Panc1 (cell line): ENCODE data around the gene JADE2. TPM values are rescaled to one million over a fixed set of nuclear protein-coding genes. Genes with fewer than 3 reads are reported as not detected.
A peak's percentile ranks its signal among the peaks of the same experiment; 100 is the strongest.

Source experiments
- ATAC-seq: fragments of 200-7000 bp; cut with Tn5 transposase; 2 replicates; pipeline ENCODE4 v1.9.1; 2020; ENCODE audit warnings: mild to moderate bottlenecking, moderate library complexity
- BruUV-seq: library from RNA; stranded (reverse); fragments of 400-500 nt; replicated peaks from 2 replicates; lab custom pipeline; 2021; lab: Mats Ljungman, UMichigan
- CTCF ChIA-PET: fragments of 300-600 bp; sonication (Branson Sonifier 250); formaldehyde crosslinking; loops from one replicate; lab custom pipeline; 2022; ENCODE audit warnings: antibody characterized with exemption; lab: Charles Lee
- POLR2A ChIA-PET: fragments of 300-600 bp; sonication (Branson Sonifier 250); formaldehyde crosslinking; loops from one replicate; lab custom pipeline; 2022; ENCODE audit warnings: antibody characterized with exemption; lab: Charles Lee
- DNase-seq: peaks from one replicate; pipeline ENCODE4 v3.0.0-alpha.2; 2010; ENCODE audit warnings: low read depth, low spot score
- H3K27ac ChIP-seq: 2 replicates; pipeline ENCODE4 v1.5.1; 2011; ENCODE audit warnings: mild to moderate bottlenecking, low read length, inconsistent platforms
- H3K27me3 ChIP-seq: fragments of 200-500 bp; sonication (Bioruptor generic); 2 replicates; pipeline ENCODE4 v1.6.0; 2014; ENCODE audit warnings: low read length, inconsistent platforms; ENCODE audit not compliant: control insufficient read depth, insufficient read depth
- H3K36me3 ChIP-seq: fragments of 200-500 bp; sonication (Bioruptor generic); 2 replicates; pipeline ENCODE4 v1.5.1; 2014; ENCODE audit warnings: inconsistent platforms, mild to moderate bottlenecking, low read length, moderate library complexity; ENCODE audit not compliant: control insufficient read depth, insufficient read depth
- H3K4me1 ChIP-seq: 2 replicates; pipeline ENCODE4 v1.5.1; 2011; ENCODE audit warnings: inconsistent platforms, mild to moderate bottlenecking, low read length, moderate library complexity; ENCODE audit not compliant: control insufficient read depth, insufficient read depth
- H3K4me3 ChIP-seq, 2 experiments: 2 replicates each; pipeline ENCODE4 v1.5.1; 2011 to 2012; ENCODE audit warnings: low read depth in 2 of 2, low read length in 2 of 2, mild to moderate bottlenecking in 2 of 2, inconsistent platforms in 1 of 2, moderate library complexity in 1 of 2
- H3K9me3 ChIP-seq: fragments of 200-500 bp; sonication (Bioruptor generic); 2 replicates; pipeline ENCODE4 v1.5.1; 2014; ENCODE audit warnings: low read depth, mild to moderate bottlenecking, inconsistent platforms, low read length, moderate library complexity; ENCODE audit not compliant: control insufficient read depth, insufficient read depth
- CTCF ChIP-seq: fragments of 450-650 bp; IDR thresholded peaks from 2 replicates; pipeline ENCODE4 v1.5.1; 2017; ENCODE audit warnings: mild to moderate bottlenecking
- POLR2AphosphoS5 ChIP-seq: IDR thresholded peaks from 2 replicates; pipeline ENCODE4 v1.6.1; 2012; ENCODE audit warnings: mild to moderate bottlenecking, low read depth, low read length, moderate library complexity
- SIN3A ChIP-seq: IDR thresholded peaks from 2 replicates; pipeline ENCODE4 v1.6.1; 2012; ENCODE audit warnings: low read depth, mild to moderate bottlenecking, low read length, moderate library complexity, borderline replicate concordance; ENCODE audit not compliant: insufficient read depth
- TCF7L2 ChIP-seq: IDR thresholded peaks from 2 replicates; pipeline ENCODE4 v1.6.1; 2011; ENCODE audit warnings: mild to moderate bottlenecking, low read depth, low read length, inconsistent platforms
- in situ Hi-C: cut with HindIII; loops from 2 replicates; pipeline ENCODE4 v1.10.0; 2016; ENCODE audit warnings: low sequenced_read_pairs, low pct_unique_long_range_greater_than_20kb
- intact Hi-C: fragments of 100-400 bp; cut with micrococcal nuclease; formaldehyde crosslinking; loops from one replicate; pipeline ENCODE4 v1.10.0; 2022; ENCODE audit not compliant: unreplicated experiment
- total RNA-seq: library from RNA; stranded (reverse); gene quantifications from one replicate; pipeline ENCODE4 v1.2.1, GENCODE V29; 2021; ENCODE audit not compliant: unreplicated experiment
- TF ChIP-seq, protein P1 (sequence below), 2 experiments: IDR thresholded peaks; 2 replicates each; pipeline ENCODE4 v1.6.1; 2011 to 2012; ENCODE audit warnings: low read depth in 2 of 2, control low read depth in 1 of 2, low read length in 1 of 2, mild to moderate bottlenecking in 1 of 2, moderate library complexity in 1 of 2; ENCODE audit not compliant: insufficient read depth in 1 of 2

The JADE2 gene
- total RNA-seq, 1 experiment from 2014 or later = 80.0 TPM

GRCh38 chr5:134577022-134577795 is 51.7 kb downstream of the JADE2 start:
- peak overlapping the region; percentile 54 for H3K27ac ChIP-seq
- ChIA-PET POLR2A (interaction anchor here (0.5 kb wide), 1 partner anchor 110 kb away, joined by 3 read pairs; no protein-coding TSS in a partner anchor), CTCF (interaction anchor here (1.0 to 2.3 kb wide), 3 partner anchors 10 to 50 kb away, joined by 3 to 7 read pairs (median 3); no protein-coding TSS in a partner anchor)
- no peaks in the 10 kb centered on the region for H3K9me3 ChIP-seq
- H3K4me3 ChIP-seq = no peak overlapping the region
- H3K27me3 ChIP-seq = no peaks in the 10 kb centered on the region
- peaks cover 14% of the 10 kb centered on the region for H3K36me3 ChIP-seq
- H3K4me1 ChIP-seq = peaks cover 20% of the 10 kb centered on the region
- in situ Hi-C loops (no loop called here), intact Hi-C loops (no loop called here)
- TF ChIP-seq SIN3A = no peak
- TF ChIP-seq, protein P1, sequence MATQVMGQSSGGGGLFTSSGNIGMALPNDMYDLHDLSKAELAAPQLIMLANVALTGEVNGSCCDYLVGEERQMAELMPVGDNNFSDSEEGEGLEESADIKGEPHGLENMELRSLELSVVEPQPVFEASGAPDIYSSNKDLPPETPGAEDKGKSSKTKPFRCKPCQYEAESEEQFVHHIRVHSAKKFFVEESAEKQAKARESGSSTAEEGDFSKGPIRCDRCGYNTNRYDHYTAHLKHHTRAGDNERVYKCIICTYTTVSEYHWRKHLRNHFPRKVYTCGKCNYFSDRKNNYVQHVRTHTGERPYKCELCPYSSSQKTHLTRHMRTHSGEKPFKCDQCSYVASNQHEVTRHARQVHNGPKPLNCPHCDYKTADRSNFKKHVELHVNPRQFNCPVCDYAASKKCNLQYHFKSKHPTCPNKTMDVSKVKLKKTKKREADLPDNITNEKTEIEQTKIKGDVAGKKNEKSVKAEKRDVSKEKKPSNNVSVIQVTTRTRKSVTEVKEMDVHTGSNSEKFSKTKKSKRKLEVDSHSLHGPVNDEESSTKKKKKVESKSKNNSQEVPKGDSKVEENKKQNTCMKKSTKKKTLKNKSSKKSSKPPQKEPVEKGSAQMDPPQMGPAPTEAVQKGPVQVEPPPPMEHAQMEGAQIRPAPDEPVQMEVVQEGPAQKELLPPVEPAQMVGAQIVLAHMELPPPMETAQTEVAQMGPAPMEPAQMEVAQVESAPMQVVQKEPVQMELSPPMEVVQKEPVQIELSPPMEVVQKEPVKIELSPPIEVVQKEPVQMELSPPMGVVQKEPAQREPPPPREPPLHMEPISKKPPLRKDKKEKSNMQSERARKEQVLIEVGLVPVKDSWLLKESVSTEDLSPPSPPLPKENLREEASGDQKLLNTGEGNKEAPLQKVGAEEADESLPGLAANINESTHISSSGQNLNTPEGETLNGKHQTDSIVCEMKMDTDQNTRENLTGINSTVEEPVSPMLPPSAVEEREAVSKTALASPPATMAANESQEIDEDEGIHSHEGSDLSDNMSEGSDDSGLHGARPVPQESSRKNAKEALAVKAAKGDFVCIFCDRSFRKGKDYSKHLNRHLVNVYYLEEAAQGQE (IDR thresholded peaks at IDR 0.05; ENCODE audit: insufficient read depth in 1 of 2, low read depth in 2 of 2, low read length in 1 of 2) = no peak
- no peak for TF ChIP-seq TCF7L2
- no peak for TF ChIP-seq CTCF
- BruUV-seq = no TSS peak
- ATAC-seq = peak; percentile 85
- DNase-seq = no peak

DNA sequence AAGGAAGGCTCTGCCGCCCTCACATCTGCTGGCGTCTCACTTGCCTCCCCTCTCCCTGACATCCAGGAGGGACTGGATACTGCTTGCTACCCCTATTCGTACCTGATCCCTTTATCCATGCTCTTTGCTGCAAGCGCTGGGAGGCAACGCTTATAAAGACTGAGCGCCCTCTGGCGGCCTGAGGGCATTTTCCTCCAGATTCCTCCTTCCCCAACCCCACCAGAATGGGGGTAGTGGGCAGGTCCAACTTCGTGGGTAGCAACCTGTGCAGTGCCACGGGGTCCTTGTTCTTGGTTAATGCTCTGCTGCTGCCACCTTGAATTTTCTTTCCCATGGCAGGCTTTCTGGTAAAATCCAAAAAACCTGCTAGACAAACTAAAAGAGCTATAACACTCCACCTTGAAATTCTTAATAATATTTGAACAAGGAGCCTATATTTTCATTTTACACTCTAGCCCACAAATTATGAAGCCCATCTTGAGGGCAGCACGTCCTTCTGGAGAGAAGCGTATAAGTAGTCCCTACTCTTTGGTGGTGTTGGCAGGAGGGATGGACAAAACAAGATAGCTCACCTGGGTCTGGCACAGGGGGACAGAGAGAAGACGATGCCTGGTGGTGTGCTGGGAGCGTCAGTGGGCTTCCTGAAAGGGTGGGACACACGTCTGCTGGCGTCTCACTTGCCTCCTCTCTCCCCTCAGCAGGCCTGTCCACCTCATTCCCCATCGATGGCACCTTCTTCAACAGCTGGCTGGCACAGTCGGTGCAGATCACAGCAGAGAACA is 52.5 kb downstream of the JADE2 start:
- no peaks in the 10 kb centered on the region for H3K27me3 ChIP-seq
- ATAC-seq (peak; percentile 82), DNase-seq (no peak)
- no peaks in the 10 kb centered on the region for H3K9me3 ChIP-seq
- in situ Hi-C loops (no loop called here), intact Hi-C loops (no loop called here)
- H3K4me3 ChIP-seq = no peak overlapping the region
- ChIA-PET CTCF (interaction anchor here (0.8 to 2.3 kb wide), 4 partner anchors 9 to 352 kb away, joined by 3 to 7 read pairs (median 3); partner anchors contain the start of gene PPP2CA), POLR2A (interaction anchor here (0.5 to 0.6 kb wide), 2 partner anchors 79 to 111 kb away, joined by 3 read pairs; no protein-coding TSS in a partner anchor)
- peak overlapping the region; percentile 23; the same call in 1 of the 2 replicates for H3K27ac ChIP-seq
- H3K36me3 ChIP-seq = peaks cover 14% of the 10 kb centered on the region
- H3K4me1 ChIP-seq = peaks cover 20% of the 10 kb centered on the region
- TF ChIP-seq POLR2AphosphoS5 (no peak; the same call in 1 of the 2 replicates), CTCF (peak; percentile 94)
- BruUV-seq = no TSS peak
